NCI-H1694 (cell line): ENCODE data around the gene EAPP.
"Not testable (repeated sequence)": the region's sequence is repeated elsewhere in the genome, so short reads cannot be mapped to it uniquely, and the experiment has no call there.

ENCODE experiments used
- DNase-seq: peaks from one replicate; lab custom pipeline; 2025; lab: John Stamatoyannopoulos, UW

EAPP gene

GRCh38 chr14:34538096-34538495 lies 1.4 kb downstream of the EAPP start:
- not testable (repeated sequence) for DNase-seq

DNA sequence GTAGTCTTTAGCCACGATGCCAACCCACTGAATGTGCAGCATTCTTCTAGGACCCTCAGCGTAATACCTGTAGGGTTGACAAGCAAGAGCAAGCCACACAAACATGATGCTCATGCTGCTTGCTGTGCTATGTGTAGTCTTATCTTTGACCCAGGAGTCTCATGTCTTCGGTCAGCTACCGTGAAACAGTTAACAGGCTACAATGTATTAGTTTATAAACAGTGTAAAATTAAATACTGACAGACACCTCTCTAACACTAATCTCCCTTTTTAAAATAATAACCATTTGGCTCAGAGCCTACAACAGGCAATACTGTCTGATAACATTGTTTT lies 1.9 kb downstream of the EAPP start:
- DNase-seq, result no peak

- no peak for DNase-seq
Observed at GRCh38 chr14:34536951-34537676, 2.4 kb downstream of the EAPP start.

DNA sequence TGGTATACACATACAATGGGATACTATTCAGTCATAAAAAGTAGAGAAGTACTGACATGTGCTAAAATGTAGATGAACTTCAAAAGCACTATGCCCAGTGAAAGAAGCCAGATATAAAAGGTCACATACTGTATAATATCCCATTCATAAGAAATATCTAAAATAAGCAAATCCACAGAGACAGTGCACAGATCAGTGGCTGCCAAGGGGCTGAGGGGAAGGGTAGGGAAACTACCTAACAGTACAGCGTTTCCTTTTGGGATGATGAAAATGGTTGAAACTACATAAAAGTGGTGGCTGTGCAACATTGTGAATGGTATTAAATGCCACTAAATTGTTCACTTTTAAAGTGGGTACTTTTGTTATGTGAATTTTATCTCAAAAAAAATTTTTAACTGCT lies 11.9 kb downstream of the EAPP start:
- no peak for DNase-seq

- not testable (repeated sequence) for DNase-seq
Observed at GRCh38 chr14:34524216-34524615, 15.3 kb downstream of the EAPP start.

- DNase-seq, result no peak
Observed at GRCh38 chr14:34522496-34522895, 17.0 kb downstream of the EAPP start.

DNA sequence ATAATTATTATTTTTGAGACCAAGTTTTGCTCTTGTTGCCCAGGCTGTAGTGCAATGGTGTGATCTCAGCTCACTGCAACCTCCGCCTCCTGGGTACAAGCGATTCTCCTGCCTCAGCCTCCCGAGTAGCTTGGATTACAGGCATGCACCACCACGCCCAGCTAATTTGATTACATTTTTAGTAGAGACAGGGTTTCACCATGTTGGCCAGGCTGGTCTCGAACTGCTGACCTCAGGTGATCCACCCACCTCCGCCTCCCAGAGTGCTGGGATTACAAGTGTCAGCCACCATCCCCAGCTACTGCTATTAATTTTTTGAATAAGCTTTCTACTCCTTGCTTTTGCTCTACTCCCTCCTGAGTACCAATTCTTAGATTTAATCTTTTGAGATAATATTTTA lies 18.4 kb downstream of the EAPP start:
- not testable (repeated sequence) for DNase-seq

DNA sequence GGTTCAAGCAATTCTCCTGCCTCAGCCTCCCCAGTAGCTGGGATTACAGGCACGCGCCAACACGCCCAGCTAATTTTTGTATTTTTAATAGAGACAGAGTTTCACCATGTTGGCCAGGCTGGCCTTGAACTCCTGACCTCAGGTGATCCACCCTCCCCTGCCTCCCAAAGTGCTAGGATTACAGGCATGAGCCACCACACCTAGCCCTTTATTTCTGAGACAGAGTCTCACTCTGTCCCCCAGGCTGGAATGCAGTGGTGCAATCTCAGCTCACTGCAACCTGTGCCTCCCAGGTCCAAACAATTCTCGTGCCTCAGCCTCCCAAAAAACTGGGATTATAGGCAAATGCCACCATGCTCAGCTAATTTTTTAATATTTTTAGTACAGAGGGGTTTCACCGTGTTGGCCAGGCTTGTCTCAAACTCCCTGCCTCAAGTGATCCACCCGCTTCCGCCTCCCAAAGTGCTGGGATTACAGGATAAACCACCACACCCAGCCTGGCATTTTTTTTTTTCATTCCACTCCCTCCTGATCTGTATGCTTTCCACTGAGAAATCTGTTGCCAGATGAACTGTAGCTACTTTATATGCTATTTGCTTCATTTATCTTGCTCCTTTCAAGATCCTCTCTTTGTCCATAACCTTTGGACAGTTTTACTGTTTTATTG lies 19.1 kb downstream of the EAPP start:
- DNase-seq, result not testable (repeated sequence)

GRCh38 chr14:34507884-34508283 lies 31.6 kb downstream of the EAPP start:
- DNase-seq, result no peak

GRCh38 chr14:34507459-34507858 lies 32.0 kb downstream of the EAPP start:
- DNase-seq, result no peak

DNA sequence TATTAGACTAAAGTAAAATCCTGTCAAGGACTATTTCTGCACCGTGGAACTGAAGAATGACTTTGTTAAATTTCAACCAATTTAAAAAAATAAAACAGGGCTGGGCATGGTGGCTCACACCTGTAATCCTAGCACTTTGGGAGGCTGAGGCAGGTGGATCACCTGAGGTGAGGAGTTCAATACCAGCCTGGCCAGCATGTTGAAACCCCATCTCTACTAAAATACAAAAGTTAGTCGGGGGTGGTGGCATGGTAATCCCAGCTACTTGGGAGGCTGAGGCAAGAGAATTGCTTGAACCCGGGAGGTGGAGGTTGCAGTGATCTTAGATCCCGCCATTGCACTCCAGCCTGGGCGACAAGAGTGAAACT lies 34.4 kb downstream of the EAPP start:
- DNase-seq, result not testable (repeated sequence)

DNA sequence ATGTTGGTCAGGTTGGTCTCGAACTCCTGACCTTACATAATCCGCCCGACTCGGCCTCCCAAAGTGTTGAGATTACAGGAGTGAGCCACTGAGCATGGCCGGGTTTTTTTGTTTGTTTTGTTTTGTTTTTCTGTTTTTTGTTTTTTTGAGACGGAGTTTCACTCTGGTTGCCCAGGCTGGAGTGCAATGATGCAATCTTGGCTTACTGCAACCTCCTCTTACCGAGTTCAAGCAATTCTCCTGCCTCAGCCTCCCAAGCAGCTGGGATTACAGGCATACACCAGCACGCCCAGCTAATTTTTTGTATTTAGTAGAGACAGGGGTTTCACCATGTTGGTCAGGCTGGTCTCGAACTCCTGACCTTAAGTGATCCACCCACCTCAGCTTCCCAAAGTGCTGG lies 35.5 kb downstream of the EAPP start:
- not testable (repeated sequence) for DNase-seq

- no peak for DNase-seq
Observed at GRCh38 chr14:34502545-34503225, 36.8 kb downstream of the EAPP start.

- no peak for DNase-seq
Observed at GRCh38 chr14:34502001-34502400, 37.5 kb downstream of the EAPP start.

DNA sequence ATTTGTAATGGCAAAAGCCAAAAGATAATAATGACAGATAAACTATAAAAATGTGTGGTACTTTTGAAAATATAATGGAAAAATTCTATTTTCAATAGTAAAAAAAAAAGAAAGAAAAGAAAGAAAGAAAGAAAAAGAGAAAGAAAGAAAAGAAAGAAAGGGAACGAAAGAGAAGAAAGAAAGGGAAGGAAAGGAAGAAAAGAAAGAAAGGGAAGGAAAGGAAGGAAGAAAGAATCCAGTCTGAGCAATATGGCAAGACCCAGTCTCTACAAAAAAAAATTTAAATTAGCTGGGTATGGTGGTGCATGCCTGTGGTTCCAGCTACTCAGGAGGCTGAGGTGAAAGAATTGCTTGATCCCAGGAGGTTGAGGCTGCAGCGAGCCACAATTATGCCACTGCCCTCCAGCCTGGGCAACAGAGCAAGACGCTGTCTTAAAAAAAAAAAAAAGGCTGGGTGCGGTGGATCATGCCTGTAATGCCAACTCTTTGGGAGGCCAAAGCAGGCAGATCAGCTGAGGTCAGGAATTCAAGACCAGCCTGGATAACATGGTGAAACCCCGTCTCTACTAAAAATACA lies 38.4 kb downstream of the EAPP start:
- DNase-seq, result no peak

DNA sequence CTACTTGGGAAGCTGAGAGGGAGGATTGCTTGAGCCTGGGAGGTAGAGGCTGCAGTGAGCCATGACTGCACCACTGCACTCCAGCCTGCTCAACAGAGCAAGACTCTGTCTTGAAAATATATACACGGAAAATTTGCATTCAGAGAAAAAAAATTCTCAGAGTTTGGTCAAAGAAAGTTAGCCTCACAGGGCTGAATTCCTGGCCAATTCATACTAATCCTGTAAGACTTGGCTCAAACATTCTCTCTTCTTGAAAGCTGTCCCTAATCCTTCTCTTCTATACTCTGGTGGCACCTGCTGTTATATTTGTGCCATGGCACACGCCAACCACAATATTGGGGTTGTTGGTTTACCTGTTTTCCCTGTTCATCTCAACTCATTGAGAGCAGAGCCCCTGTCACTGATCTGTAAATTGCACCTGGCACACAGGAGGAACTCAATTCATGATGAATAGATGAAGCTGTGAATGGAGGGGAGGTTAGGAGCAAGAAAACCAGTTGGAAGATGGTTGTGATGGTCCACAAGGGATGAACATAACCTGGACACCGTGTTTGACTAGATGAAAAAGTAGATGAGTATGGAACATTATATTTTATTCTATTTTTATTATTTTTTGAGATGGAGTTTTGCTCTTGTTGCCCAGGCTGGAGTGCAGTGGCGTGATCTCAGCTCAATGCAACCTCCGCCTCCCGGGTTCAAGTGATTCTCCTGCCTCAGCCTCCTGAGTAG lies 40.7 kb downstream of the EAPP start:
- DNase-seq, result peak; percentile 36

GRCh38 chr14:34496679-34497513 lies 42.6 kb downstream of the EAPP start:
- DNase-seq, result no peak

DNA sequence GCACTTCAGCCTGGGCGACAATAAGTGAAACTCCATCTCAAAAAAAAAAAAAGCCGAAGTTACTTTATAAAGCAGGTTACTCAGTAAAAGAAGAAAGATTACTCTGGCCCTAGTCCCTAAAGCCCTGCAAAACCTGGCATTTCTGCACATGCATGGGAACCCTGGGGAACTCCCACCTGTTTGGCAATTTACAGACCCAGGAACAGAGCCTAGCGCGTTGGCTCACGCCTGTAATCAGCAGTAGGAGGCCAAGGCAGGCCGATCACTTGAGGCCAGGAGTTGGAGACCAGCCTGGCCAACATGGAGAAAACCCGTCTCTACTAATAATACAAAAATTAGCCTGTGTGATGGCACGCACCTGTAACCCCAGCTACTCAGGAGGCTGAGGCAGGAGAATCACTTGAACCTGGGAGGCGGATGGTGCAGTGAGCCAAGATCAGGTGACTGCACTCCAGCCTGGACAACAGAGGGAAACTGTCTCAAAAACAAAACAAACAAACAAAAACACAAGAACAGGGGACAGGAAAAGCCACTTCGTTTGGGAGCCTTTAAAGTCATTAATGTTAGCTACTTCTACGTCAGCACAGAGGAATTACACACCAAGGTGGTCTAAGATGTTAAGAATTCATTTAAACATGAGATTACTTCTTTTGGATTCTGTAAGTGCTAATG lies 43.4 kb downstream of the EAPP start:
- no peak for DNase-seq

DNA sequence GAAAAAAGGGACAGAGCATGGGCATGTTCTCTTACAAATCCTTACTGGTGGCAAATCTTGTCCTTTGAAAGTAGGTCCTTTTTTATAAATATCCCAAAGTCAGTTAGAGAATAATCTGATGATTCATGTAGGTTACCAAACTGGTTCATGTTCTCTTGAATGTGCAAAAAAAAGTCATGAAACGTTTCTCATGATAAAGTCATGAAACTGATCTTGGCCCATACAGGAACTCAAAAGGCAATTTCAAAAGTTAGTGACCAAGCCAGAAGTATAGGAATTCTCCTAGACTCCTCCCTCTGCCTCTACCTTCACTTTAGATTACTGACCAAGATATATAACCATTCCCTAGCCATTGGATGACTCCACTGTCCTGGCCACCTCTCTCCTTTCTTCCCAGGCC lies 50.2 kb downstream of the EAPP start:
- no peak for DNase-seq

GRCh38 chr14:34488528-34488927 lies 51.0 kb downstream of the EAPP start:
- DNase-seq, result no peak

GRCh38 chr14:34484726-34485125 lies 54.8 kb downstream of the EAPP start:
- DNase-seq, result no peak
